A549 treated with CpdA at 1 μM for 4 hours (cell line): ENCODE results near the gene OR13J1. TPM values are rescaled to one million over a fixed set of nuclear protein-coding genes. Genes with fewer than 3 reads are reported as not detected.

Experiments
- total RNA-seq: library from RNA; stranded (reverse); fragments of 200-300 nt; extraction: Qiagen RNA extraction; gene quantifications from 5 replicates; pipeline ENCODE4 v1.2.3, GENCODE V29; 2022; ENCODE audit warnings: low read depth

The OR13J1 gene, protein sequence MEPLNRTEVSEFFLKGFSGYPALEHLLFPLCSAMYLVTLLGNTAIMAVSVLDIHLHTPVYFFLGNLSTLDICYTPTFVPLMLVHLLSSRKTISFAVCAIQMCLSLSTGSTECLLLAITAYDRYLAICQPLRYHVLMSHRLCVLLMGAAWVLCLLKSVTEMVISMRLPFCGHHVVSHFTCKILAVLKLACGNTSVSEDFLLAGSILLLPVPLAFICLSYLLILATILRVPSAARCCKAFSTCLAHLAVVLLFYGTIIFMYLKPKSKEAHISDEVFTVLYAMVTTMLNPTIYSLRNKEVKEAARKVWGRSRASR
- not detected in 5 replicates for total RNA-seq

GRCh38 chr9:35870351-35870923, at the start of gene OR13J1:
Gene OR13J1 (minus strand): TSS chr9:35870401. CDS start chr9:35870401, 0 bp downstream.

GRCh38 chr9:35909274-35909673, 39.1 kb upstream of the OR13J1 start, which contains the start of gene SPAAR:
Gene SPAAR (plus strand): TSS chr9:35909490. CDS start chr9:35910464, 974 bp downstream.

GRCh38 chr9:35905912-35906679, 35.9 kb upstream of the OR13J1 start, which contains the start of gene HRCT1:
Gene HRCT1 (plus strand): TSS chr9:35906202. CDS start chr9:35906288, 86 bp downstream.

GRCh38 chr9:35829084-35829763, 41.0 kb downstream of the OR13J1 start, which contains the start of gene TMEM8B:
Gene TMEM8B (plus strand): TSS chr9:35829228. CDS start chr9:35829448, 220 bp downstream.

GRCh38 chr9:35828716-35829083, 41.5 kb downstream of the OR13J1 start, which contains the start of gene FAM221B:
Gene FAM221B (minus strand): TSS chr9:35828732. CDS start chr9:35826161, 2,571 bp downstream.

Other genes starting within 250 kb of the OR13J1 start
- gene SIT1, start 219.5 kb downstream of the OR13J1 start, total RNA-seq = not detected in 5 replicates
- 3.1 to 22.0 TPM (median 11.8 TPM) in 4 of 5 replicates, not detected in the other for gene RMRP, start 212.4 kb downstream of the OR13J1 start, total RNA-seq
- 20.4 to 24.8 TPM (median 24.4 TPM) in 5 replicates for gene CCDC107, start 212.1 kb downstream of the OR13J1 start, total RNA-seq
- gene ARHGEF39, start 205.2 kb downstream of the OR13J1 start, total RNA-seq = 12.3 to 19.6 TPM (median 18.5 TPM) in 5 replicates
- 3.0 to 9.1 TPM (median 5.3 TPM) in 5 replicates for gene CA9, start 196.5 kb downstream of the OR13J1 start, total RNA-seq
- gene TPM2, start 180.5 kb downstream of the OR13J1 start, total RNA-seq = 578 to 668 TPM (median 633 TPM) in 5 replicates
- 114 to 130 TPM (median 122 TPM) in 5 replicates for gene TLN1, start 138.2 kb downstream of the OR13J1 start, total RNA-seq
- 58.5 to 66.0 TPM (median 58.9 TPM) in 5 replicates for gene CREB3, start 137.7 kb downstream of the OR13J1 start, total RNA-seq
- gene GBA2, start 121.2 kb downstream of the OR13J1 start, total RNA-seq = 31.7 to 33.3 TPM (median 32.8 TPM) in 5 replicates
- 13.0 to 17.0 TPM (median 16.0 TPM) in 5 replicates for gene RGP1, start 121.1 kb downstream of the OR13J1 start, total RNA-seq
- gene MSMP, start 116.1 kb downstream of the OR13J1 start, total RNA-seq = 0.25 to 0.63 TPM in 2 of 5 replicates, not detected in the others
- 3.5 to 6.7 TPM (median 6.4 TPM) in 5 replicates for gene NPR2, start 78.8 kb downstream of the OR13J1 start, total RNA-seq
- 0.22 to 0.53 TPM (median 0.27 TPM) in 5 replicates for gene SPAG8, start 58.1 kb downstream of the OR13J1 start, total RNA-seq
- gene HINT2, start 55.4 kb downstream of the OR13J1 start, total RNA-seq = 60.1 to 101 TPM (median 97.5 TPM) in 5 replicates
- not detected in 5 replicates for gene FAM221B, start 41.7 kb downstream of the OR13J1 start, total RNA-seq
- 2.4 to 3.3 TPM (median 2.8 TPM) in 5 replicates for gene TMEM8B, start 41.2 kb downstream of the OR13J1 start, total RNA-seq
- gene HRCT1, start 35.8 kb upstream of the OR13J1 start, total RNA-seq = 0.11 to 0.14 TPM in 2 of 5 replicates, not detected in the others
- gene SPAAR, start 39.1 kb upstream of the OR13J1 start, total RNA-seq = not detected in 5 replicates
- not detected in 5 replicates for gene OR2S2, start 87.8 kb upstream of the OR13J1 start, total RNA-seq
- gene RECK, start 166.5 kb upstream of the OR13J1 start, total RNA-seq = 4.5 to 5.9 TPM (median 5.7 TPM) in 5 replicates